Small intestine (tissue), 7 donors: ENCODE measurements around the gene SCN9A. TPM values are rescaled to one million over a fixed set of nuclear protein-coding genes. Genes with fewer than 3 reads are reported as not detected.

Experiments
- DNase-seq, 2 donors: peaks; one replicate each; pipeline versions ENCODE4 v3.0.0 to v3.0.0-alpha.2; 2013
- FAIRE-seq: peaks from 2 replicates; lab custom pipeline; 2012; peaks lifted over from hg19 to GRCh38; lab: Jason Lieb, UNC
- H3K27ac ChIP-seq, 3 donors: one replicate each; pipeline ENCODE4 v1.5.1; 2013; ENCODE audit warnings: low read length in 2 of 3, mild to moderate bottlenecking in 2 of 3, control low read depth in 1 of 3, inconsistent platforms in 1 of 3, low read depth in 1 of 3, moderate library complexity in 1 of 3
- H3K27me3 ChIP-seq, 3 donors: one replicate each; pipeline ENCODE4 v1.6.1; 2013; ENCODE audit warnings: low read length in 3 of 3, inconsistent platforms in 1 of 3; ENCODE audit not compliant: control insufficient read depth in 3 of 3, insufficient read depth in 3 of 3
- H3K36me3 ChIP-seq, 3 donors: one replicate each; pipeline ENCODE4 v1.6.1; 2013; ENCODE audit warnings: low read length in 3 of 3, inconsistent platforms in 1 of 3, low read depth in 1 of 3, mild to moderate bottlenecking in 1 of 3, moderate library complexity in 1 of 3; ENCODE audit not compliant: control insufficient read depth in 3 of 3, insufficient read depth in 2 of 3
- H3K4me1 ChIP-seq, 3 donors: one replicate each; pipeline ENCODE4 v1.6.1; 2013; ENCODE audit warnings: low read length in 2 of 3, inconsistent platforms in 1 of 3, low read depth in 1 of 3, mild to moderate bottlenecking in 1 of 3, moderate library complexity in 1 of 3; ENCODE audit not compliant: control insufficient read depth in 3 of 3, insufficient read depth in 2 of 3
- H3K4me3 ChIP-seq, 3 donors: one replicate each; pipeline ENCODE4 v1.5.1; 2013; ENCODE audit warnings: low read length in 3 of 3, control low read depth in 1 of 3, inconsistent platforms in 1 of 3, low read depth in 1 of 3, mild to moderate bottlenecking in 1 of 3, moderate library complexity in 1 of 3
- H3K9me3 ChIP-seq, 2 donors: one replicate each; pipeline ENCODE4 v1.6.1; 2013; ENCODE audit warnings: low read depth in 1 of 2, low read length in 1 of 2; ENCODE audit not compliant: control insufficient read depth in 2 of 2, insufficient read depth in 1 of 2
- WGBS, 3 donors: extraction: QIAGEN DNeasy Blood & Tissue Kit; methylation state at CpG; one replicate each; pipeline ENCODE4 v1.1.7; 2013; 5-methylcytosine and 5-hydroxymethylcytosine counted together
- polyA plus RNA-seq, 4 donors: library from polyadenylated mRNA; stranded (reverse) in 3 of 4; unstranded in 1 of 4; fragments of 200-250 nt in 3 of 4; fragments of 120-200 nt in 1 of 4; gene quantifications; one replicate each; pipeline versions ENCODE4 v1.2.1 to v1.2.3, GENCODE V29; 2013
- donor health status: healthy with polysubstance abuse.
- donor health status: control.
- donor health status: control.
- donor health status: Bipolar disorder and iron deficiency.
- donor health status: healthy.

Gene SCN9A
- polyA plus RNA-seq, 4 donors: 0.27 to 2.1 (median 1.7) TPM; not detected in 1

GRCh38 chr2:166163775-166164174, 212.0 kb downstream of the SCN9A start:
- no peak for FAIRE-seq
- no peak overlapping the region for H3K4me3 ChIP-seq
- no peak overlapping the region for H3K27ac ChIP-seq
- DNase-seq: no peak
- H3K36me3 ChIP-seq: no peaks in the 10 kb centered on the region
- H3K27me3 ChIP-seq: peaks cover 0 to 2% (median 0%) of the 10 kb centered on the region in 3 donors
- H3K4me1 ChIP-seq: no peaks in the 10 kb centered on the region
- no peaks in the 10 kb centered on the region for H3K9me3 ChIP-seq
- 37 to 50% (median 39%) methylated on average over 2 of the region's 2 CpGs for WGBS, 3 donors

DNA sequence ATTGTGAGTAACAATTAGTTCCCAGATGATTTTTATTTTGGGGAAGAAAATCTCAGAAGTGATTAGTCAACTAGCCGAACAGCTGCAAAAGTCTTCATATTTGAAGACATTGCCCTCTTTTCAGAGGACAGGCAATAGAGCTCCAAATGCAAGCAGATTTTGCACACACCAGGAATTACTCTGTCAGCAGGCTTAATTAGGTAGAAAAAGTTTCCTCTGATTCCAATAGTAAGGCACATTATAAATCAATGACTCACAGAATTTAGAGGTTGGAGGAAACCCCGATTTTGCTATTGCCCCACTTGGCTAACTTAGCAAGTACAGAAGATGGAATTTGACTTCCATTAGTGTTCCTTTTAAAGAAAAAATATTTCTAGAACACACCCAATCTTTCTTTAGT, 217.2 kb downstream of the SCN9A start:
- DNase-seq (no peak), FAIRE-seq (no peak)
- no peak overlapping the region for H3K27ac ChIP-seq
- no peaks in the 10 kb centered on the region for H3K36me3 ChIP-seq
- WGBS, 3 donors: 87 to 91% (median 89%) methylated on average over 2 of the region's 2 CpGs
- no peaks in the 10 kb centered on the region for H3K4me1 ChIP-seq
- no peaks in the 10 kb centered on the region for H3K27me3 ChIP-seq
- no peaks in the 10 kb centered on the region for H3K9me3 ChIP-seq
- H3K4me3 ChIP-seq: no peak overlapping the region

DNA sequence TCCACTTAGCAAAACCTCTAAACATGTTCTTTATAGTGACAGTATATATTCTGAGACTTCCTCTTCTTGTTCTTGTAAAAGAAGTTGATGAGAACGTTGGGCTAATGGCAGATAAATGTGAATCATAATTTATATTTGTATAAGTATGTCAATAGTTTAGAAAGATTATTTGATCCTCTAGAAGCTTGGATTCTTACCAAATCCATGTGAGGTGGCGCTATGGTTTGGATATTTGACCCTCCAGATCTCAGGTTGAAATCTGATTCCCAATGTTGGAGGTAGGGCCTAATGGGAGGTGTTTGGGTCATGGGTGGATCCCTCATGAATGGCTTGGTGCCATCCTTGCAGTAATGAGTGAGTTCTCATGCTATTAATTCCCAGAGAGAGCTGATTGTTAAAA, 218.2 kb downstream of the SCN9A start:
- no peaks in the 10 kb centered on the region for H3K9me3 ChIP-seq
- no peaks in the 10 kb centered on the region for H3K4me1 ChIP-seq
- 20 to 53% (median 35%) methylated on average over 2 of the region's 2 CpGs for WGBS, 3 donors
- no peaks in the 10 kb centered on the region for H3K36me3 ChIP-seq
- no peak for DNase-seq
- H3K4me3 ChIP-seq: no peak overlapping the region
- no peak overlapping the region for H3K27ac ChIP-seq
- H3K27me3 ChIP-seq: no peaks in the 10 kb centered on the region
- FAIRE-seq: no peak

DNA sequence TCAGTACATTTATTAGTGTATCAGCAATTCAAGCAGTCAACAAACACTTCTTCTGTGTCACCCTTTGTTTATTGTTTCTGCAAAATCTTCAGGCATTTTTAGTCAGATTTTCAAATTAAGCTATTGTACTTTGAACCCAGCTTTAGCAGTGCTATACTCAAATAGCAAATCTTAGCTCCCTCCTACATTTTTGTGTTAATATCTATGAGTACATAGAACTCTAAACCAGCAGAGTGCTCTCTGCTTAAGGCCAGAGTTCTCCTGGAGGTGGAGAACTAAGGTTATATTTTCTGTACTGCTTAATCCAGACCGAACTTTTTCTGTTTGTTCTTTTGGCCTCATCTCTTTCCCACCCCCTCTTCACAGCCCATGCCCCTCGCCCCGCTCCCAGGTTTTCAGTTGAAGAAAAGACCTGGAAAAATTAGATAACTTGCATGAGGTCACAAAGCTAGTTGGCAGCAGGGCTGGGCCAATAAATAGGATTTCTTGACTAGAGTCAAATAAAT, 218.7 kb downstream of the SCN9A start:
- FAIRE-seq (no peak), DNase-seq (no peak)
- Histone ChIP-seq H3K4me1 (no peaks in the 10 kb centered on the region), H3K27ac (no peak overlapping the region), H3K9me3 (no peaks in the 10 kb centered on the region), H3K4me3 (no peak overlapping the region), H3K36me3 (no peaks in the 10 kb centered on the region), H3K27me3 (no peaks in the 10 kb centered on the region)
- WGBS, 3 donors: 78 to 82% (median 80%) methylated on average over 3 of the region's 3 CpGs

GRCh38 chr2:166155589-166155988, 220.2 kb downstream of the SCN9A start:
- Histone ChIP-seq H3K4me3 (no peak overlapping the region), H3K27me3 (no peaks in the 10 kb centered on the region), H3K9me3 (no peaks in the 10 kb centered on the region), H3K27ac (no peak overlapping the region), H3K36me3 (no peaks in the 10 kb centered on the region), H3K4me1 (no peaks in the 10 kb centered on the region)
- no peak for FAIRE-seq
- WGBS, 3 donors: 53 to 73% (median 68%) methylated on average over 2 of the region's 2 CpGs
- DNase-seq: no peak

- WGBS, 3 donors: 22 to 35% (median 33%) methylated on average over 3 of the region's 3 CpGs
- H3K27me3 ChIP-seq: no peaks in the 10 kb centered on the region
- no peak overlapping the region for H3K27ac ChIP-seq
- FAIRE-seq (no peak), DNase-seq (no peak)
- H3K36me3 ChIP-seq: no peaks in the 10 kb centered on the region
- no peak overlapping the region for H3K4me3 ChIP-seq
- no peaks in the 10 kb centered on the region for H3K4me1 ChIP-seq
- no peaks in the 10 kb centered on the region for H3K9me3 ChIP-seq
Measured at GRCh38 chr2:166154685-166155338, 220.9 kb downstream of the SCN9A start.

DNA sequence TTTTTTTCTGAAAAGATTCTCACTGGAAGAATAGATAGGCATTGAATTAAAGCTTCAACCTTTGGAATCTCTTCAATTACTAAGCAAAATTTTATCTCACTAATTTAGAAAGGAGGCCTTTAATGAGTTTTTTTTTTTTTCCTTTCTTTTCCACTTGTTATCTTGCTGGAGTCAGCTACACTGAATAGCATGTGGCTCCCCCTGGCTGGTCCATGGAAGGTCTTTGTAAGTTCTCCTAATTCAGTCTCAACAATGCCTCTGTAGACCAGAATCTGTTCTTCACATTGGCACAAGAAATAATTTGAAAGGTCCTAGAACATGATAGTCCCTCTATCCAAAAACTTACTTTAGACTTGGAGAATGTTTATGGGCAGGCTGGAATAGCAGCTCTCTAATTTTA, 223.7 kb downstream of the SCN9A start:
- Histone ChIP-seq H3K36me3 (no peaks in the 10 kb centered on the region), H3K4me3 (no peak overlapping the region), H3K27ac (no peak overlapping the region), H3K4me1 (no peaks in the 10 kb centered on the region), H3K27me3 (no peaks in the 10 kb centered on the region), H3K9me3 (no peaks in the 10 kb centered on the region)
- DNase-seq (no peak), FAIRE-seq (no peak)

GRCh38 chr2:166148500-166149400, 227.0 kb downstream of the SCN9A start:
- H3K4me1 ChIP-seq: no peaks in the 10 kb centered on the region
- H3K27me3 ChIP-seq: no peaks in the 10 kb centered on the region
- no peaks in the 10 kb centered on the region for H3K9me3 ChIP-seq
- H3K36me3 ChIP-seq: no peaks in the 10 kb centered on the region
- no peak overlapping the region for H3K4me3 ChIP-seq
- 67 to 74% (median 72%) methylated on average over 7 of the region's 7 CpGs for WGBS, 3 donors
- no peak for FAIRE-seq
- no peak overlapping the region for H3K27ac ChIP-seq
- DNase-seq: no peak
